ENCODE results near the gene GLUD2.
"Not testable (repeated sequence)": the region's sequence is repeated elsewhere in the genome, so short reads cannot be mapped to it uniquely, and the experiment has no call there.

The GLUD2 gene

DNA sequence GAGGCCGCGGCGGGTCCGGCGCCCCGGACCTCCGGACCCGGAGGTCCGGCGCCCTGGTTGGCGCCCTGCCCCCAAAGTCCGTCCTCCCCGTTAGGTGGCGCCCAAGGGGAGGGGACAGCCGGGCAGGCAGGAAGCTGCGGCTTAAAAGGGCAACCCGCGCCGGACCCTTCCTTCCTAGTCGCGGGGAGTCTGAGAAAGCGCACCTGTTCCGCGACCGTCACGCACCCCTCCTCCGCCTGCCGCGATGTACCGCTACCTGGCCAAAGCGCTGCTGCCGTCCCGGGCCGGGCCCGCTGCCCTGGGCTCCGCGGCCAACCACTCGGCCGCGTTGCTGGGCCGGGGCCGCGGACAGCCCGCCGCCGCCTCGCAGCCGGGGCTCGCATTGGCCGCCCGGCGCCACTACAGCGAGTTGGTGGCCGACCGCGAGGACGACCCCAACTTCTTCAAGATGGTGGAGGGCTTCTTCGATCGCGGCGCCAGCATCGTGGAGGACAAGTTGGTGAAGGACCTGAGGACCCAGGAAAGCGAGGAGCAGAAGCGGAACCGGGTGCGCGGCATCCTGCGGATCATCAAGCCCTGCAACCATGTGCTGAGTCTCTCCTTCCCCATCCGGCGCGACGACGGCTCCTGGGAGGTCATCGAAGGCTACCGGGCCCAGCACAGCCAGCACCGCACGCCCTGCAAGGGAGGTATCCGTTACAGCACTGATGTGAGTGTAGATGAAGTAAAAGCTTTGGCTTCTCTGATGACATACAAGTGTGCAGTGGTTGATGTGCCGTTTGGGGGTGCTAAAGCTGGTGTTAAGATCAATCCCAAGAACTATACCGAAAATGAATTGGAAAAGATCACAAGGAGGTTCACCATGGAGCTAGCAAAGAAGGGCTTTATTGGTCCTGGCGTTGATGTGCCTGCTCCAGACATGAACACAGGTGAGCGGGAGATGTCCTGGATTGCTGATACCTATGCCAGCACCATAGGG lies at the start of gene GLUD2:
Gene GLUD2 (plus strand): TSS at position 170 of the 979 bp plus-strand sequence. CDS start 75 bp downstream, at position 245.
- DNase-seq = not testable (repeated sequence)

DNA sequence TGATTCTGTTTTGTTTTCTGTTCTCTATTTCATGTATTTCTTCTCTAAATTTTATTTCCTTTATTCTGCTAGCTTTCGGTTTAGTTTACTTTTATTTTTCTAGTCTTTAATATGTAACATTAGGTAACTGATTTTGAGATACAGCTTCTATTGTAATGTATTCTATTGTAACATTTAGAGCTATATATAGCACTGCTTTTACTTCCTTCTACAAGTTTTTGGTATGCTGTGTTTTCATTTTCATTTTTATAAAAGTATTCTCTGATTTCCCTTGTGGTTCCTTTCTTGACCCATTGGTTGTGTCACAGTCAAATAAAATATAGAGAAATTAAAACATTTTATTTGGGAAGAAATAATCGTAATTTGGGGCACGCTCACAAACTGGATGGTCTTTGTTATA lies 48.0 kb upstream of the GLUD2 start:
- DNase-seq = no peak

DNA sequence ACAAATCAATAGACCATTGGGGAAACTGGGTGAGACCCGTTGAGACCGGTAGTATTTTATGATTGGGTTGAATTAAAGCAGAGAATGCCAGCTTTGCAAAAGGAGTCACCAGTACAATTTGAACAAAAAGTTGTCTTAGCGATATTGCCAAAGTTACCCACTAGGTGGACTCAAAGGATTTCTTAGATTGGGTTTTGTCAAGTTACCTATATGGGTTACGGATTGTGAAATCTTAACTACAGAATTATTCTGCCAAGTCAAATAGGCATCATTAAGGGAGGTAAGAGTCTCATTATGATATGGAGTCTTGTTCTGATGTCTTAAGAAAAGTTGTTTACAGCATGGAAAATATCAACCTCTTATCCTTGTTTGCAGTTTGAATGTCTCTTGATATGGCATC lies 46.8 kb upstream of the GLUD2 start:
- DNase-seq = no peak

DNA sequence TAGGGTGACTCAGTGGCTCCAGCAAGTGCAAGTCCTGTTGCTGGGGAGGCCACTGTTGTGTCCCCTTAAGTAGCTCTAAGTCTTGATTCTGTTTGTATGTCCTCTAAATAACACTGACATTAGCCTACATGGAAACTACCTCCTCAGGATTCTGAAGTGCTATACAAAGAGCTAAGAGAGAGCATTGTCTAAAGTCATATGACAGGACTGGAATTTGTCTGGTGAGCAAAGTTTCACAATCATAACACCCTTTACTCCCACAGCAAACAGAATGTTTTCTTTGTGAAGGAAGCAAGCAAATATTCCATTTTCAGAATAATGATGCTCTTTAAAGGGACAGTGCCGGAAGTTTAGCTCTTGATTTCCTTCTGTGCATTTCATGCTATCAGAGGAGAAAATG lies 38.5 kb upstream of the GLUD2 start:
- no peak for DNase-seq

DNA sequence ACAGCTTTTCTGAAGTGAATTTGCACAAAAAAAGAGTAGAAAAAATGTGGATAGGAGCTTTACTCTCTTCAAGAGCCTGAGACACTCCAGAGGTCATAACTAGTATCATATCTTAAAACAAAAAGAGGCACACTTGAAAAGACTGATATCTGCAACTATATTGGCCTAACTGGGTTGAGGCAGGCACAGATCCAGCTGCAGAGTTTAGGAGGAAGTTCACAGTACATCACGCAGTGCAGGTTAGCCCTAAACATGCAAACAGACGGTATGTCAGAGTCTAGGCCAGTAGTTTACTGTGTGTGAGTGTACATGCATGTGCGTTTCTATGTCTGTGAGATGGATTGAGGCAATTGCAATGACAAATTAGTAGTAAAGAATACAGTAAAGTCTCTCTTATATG lies 37.6 kb upstream of the GLUD2 start:
- DNase-seq = no peak

DNA sequence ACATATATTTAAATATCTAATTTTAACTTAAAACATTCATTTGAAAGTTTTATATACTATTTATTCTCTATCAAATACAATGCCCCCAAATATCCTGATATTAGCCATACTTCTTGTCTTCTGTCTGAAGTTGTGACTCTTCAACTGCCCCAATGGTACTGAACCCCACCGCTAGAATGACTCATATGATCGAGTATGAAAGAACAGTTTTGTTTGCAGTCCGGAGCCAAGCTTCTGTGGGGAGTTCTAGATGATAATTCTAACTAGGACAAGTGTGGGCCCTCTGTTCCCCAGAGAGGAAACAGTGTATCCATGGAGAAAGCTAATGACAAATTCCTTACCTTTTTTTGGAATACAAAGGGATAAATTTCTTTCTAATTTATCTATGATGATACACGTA lies 37.2 kb upstream of the GLUD2 start:
- no peak for DNase-seq

DNA sequence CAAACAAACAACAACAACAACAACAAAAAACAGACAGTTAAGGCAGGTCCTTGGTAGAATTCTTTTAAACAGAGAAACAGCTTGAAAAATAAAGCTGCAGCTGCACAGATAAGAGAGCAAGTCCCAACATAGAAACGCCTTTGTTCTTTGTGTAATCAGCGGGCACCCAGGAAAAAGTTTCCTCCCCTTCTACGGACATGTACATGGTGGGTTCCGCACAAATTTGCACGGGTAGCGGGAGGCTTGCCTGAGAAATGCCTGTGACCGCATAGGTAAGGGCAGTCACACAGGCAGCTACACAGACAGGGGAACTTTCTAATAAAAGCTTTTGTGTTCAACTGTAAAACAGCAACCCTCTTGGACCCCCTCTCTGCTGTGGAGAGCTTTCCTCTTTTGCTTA lies 36.2 kb upstream of the GLUD2 start:
- no peak for DNase-seq

DNA sequence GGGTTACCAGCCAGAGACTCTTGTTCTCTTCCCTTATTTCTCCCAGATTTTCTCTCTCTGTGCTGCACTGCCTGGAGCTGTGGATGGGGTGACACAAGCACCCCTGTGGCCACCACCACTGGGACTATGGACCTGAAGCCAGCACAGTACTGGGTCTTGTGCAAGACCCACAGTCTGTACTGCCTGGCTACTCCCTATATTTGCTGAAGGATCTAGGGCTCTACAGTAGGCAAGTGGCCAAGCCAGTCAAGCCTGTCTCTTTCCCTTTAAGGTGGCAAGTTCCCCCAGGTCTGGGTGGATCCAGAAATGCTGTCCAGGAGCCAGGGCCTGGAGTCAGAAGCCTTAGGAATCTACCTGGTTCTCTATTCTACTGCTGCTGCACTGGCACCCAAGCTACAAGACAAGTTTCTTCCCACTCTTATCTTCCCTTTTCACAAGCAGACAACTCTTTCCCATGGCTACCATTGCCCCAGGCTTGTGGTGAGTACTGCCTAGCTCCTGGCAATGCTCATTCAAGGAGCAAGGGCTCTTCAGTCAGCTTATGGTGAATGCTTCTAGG lies 33.4 kb upstream of the GLUD2 start:
- no peak for DNase-seq

DNA sequence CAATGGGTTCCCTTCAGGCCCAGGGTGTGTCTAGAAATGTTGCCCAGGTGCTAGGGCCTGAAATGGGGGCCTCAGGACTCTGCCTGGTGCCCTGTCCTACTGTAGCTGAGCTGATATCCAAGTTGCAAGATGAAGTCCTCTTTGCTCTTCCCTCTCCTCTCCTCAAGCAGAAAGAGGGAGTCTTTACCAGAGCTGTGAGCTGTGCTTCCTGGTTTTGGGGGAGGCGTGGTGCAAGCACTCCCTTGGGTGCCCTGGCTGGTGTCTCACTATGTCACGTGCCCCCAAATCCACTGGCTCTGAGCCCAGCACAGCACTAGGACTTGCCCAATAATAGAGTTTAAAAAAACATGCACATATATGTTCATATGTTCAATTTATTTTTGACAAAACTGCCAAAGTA lies 32.6 kb upstream of the GLUD2 start:
- no peak for DNase-seq

DNA sequence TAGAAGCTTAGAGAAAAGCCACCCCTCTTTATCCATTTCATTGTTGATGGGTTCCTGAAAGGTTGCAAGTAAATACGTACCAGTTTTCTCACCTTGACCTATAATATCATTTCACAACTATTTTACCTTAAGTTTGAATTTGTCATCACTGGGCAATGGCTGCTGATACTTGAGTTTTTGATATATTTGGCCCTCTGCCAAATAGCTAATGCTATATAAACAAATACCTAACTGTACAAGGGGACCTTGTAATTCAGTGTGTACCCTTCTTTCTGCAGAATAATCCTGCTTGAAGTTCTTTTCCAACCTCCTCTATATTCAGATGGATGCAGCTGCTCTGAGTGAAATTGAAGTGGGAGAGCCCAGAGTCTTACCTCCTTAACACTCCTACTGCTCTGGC lies 19.0 kb upstream of the GLUD2 start:
- no peak for DNase-seq

DNA sequence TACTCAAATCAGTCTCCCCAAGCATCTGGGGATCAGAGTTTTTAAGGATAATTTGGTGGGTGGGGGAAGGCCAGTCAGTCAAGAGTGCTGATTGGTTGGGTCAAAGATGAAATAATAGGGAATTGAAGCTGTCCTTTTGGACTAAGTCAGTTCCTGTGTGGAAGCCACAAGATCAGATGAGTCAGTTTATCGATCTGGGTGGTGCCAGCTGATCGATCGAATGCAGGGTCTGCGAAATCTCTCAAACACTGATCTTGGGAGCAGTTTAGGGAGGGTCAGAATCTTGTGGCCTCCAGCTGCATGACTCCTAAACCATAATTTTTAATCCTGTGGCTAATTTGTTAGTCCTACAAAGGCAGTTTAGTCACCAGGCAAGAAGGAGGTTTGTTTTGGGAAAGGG lies 17.3 kb upstream of the GLUD2 start:
- DNase-seq = no peak

DNA sequence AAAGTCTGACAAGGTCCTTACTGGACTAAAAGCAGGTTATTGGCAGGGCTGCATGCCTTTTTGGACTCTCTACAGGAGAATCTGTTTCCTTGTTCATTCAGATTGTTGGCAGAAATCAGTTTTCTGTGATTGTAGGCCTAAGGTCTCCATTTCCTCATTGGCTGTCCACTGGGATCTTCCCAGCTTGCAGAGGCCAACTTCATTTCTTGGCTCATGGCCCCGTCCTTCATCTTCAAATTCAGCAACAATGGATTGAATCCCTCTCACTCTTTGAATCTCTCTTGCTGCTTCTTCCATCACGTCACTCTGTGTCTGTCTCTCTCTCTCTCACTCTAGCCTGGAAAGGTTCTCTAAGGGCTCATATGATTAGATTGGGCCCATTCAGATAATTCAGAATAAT lies 14.9 kb upstream of the GLUD2 start:
- DNase-seq = no peak

DNA sequence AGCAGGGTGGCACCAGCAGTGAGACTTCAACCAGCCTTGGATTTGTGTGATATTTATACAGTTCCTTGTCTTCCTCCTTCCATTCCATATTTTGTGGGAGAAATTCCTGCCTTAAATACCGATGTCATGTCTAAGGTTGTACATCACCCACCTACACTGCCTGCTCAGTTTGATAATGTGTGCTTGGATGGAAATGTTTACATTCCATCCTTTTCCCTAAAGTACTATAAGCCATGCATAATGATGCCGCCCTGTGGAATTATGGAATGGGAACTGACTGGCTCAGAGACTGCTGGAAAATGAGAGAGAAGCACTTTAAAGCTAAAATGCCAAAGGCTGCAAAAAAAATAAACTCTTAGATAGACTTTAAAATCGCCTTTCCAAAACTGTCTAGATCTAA lies 11.3 kb upstream of the GLUD2 start:
- DNase-seq = no peak

DNA sequence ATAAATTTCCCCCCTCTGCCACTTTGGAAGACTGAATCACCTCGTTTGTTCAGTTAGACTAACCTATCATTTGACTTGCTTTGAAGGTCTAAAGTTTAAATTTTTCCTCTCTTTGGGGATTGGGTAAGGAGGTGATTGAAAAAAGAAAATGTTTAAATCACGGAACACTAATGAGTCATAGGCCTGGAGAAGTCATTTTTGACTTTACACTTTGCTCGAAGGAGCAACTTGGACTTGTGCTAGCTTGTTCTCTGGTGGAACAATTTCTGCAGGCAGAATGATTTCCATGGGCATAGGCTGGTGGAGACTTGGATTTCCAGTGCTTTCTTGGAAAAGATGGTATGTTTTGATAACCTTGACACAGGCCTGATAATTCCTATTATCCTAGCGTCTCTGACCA lies 10.5 kb upstream of the GLUD2 start:
- DNase-seq = no peak

DNA sequence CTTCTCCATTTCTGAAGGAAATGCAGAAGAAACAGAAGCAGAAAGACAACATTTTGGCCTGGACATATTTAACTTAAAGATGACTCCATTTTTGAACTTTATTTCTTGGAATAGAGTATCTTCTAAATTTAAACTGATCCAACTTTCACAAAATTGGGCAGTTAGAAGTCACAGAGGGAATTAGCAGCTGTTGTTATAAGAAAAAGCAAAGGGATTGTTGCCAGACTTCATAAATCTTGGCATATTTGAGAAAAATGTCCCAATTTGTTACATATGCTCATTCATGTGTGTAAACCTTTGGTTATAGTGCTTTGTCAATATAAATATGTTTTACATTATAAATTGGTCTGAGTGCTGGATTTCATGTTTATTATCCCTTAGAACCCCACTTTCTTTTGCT lies 3.4 kb downstream of the GLUD2 start:
- no peak for DNase-seq

DNA sequence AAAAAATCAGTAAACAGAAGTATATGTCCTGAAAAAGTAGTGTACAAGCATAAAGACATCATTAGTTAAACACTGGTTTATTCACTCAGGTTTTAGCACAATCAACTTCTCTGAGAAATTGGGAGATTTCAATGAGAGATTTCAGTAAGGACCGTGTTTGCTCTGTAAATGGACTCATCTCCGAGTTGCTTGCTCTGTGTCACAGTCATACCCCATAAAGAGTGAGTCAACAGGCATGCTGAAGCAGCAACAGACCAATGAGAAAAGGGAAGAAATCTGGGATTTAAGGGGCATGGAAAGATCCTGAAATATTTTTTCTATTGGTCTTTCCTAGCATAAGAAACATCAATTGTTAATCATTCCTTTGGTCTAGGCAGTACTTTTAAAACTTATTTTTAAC lies 4.7 kb downstream of the GLUD2 start:
- DNase-seq = no peak

DNA sequence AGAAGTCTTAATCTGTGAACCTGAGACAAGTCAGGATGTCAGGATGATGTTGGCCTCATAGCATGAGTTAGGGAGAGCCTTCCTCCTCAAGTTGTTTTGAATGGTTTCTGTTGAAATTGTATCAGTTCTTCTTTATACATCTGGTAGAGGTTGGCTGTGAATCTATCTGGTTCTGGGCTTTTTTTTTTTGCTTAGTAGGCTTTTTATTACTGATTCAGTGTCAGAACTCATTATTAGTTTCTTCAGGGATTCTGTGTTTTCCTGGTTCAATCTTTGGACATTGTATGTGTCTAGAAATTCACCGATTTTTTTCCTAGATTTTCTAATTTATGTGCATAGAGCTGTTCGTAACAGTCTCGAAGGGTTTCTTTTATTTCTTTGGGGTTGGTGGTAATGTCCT lies 14.9 kb downstream of the GLUD2 start:
- no peak for DNase-seq

DNA sequence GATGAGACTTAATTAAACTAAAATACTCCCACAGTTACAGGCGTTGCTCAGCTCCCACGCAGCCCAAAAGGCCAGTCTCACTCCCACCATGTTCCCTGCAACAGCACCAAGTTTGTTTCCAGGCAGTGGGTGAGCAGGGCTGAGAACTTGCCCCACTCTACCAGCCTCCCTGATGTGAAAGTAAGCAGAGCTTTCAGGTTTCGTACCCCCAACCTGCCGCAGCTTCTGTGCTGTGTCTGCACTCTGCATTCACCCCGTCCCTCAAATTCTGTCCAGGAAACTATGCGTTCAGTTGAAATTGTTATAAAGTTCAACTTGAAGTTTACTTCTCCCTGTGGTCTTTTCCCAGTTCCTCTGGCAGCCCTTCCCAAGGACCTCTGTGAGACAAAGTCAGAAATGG lies 17.2 kb downstream of the GLUD2 start:
- no peak for DNase-seq

DNA sequence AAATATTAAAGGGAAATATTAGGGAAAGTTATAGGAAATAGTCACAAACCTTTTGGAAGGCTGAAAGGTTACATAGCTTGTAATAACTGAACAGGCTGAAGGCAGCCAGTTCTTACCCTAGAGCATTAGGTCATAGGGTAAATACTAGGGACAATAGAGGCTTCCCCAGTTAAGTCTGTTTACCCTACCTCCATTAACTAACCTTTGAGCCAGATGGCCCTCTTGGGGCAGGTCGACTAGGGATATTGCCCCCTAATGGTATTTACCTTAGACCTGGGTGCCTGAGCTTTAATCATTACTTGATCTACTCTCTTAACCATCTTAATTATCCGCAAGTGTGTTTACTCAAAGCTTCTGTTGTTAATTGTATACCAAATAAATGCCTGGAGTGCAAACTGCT lies 36.8 kb downstream of the GLUD2 start:
- not testable (repeated sequence) for DNase-seq

DNA sequence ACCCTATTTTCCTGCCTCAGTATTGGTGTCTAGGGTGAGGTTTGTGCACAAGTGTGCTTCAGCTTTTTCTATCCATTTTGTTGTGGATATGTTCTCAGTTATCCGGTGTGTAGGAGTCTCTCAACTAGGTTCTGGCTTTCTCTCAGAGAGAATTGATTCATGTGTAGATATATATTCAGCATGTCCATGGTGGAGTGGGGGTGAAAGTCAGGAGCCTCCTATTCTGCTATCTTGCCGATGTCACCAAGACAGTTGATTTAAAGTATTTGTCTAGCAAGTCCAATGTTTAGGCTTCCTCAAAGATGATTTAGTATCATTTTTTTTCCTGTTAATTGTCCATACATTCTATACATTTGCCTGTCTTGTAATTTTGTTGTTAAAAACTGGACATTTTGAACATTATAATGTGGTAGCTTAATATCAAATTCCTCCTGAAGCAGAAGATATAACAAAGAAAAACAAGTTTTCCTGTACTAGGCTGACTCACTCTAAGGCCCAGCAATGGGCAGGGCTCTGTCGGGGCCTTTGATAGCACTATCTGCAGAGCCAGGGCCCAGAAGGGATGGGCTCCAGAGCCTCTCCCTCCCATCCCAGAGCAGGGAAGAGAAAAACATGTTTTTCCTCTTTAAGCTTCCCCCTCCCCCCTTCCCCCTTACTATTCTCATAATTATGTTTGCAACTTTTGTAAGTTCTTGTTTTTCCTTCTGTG lies 37.6 kb downstream of the GLUD2 start:
- DNase-seq = no peak

DNA sequence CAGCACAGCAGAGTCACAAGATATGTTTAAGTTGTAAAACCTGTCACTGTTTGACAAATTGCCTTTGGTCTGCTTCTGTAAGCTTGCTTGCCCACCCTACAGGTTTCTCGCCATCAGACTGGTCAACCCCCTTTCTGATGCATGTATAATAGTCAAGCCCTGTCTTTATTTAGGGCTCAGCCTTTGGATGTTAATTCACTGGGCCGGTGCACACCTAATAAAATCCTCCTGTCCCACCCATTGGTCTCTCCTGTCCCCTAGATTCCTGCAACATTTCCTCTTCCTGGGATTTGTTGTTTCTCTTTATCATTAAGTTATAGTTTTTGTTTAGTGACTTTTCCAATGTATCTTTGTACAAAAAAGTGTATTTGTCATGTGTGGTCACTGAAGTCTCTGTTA lies 38.2 kb downstream of the GLUD2 start:
- DNase-seq = no peak

DNA sequence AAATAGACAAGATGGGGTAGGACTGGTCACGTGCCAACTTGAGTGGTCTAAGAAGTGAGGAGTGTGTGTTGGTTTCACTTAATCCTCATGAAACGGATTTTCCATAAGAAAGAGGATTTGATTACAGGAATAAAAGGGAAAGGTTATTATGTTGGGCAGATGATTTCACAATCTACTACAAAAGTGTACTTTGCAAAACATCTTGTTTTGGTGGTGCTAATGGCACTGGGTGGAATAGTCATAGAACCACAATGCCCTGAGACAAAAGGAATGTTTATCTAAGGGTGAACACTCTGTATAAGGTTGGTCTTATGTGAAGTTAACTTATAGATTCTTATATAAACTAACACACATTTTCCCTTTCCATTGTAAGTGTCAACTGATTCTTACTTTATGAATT lies 45.6 kb downstream of the GLUD2 start:
- DNase-seq = no peak

Data from activated CD4-positive, alpha-beta T cell treated with anti-CD3 and anti-CD28 coated beads, Interleukin-2, amount 50 U/mL, for 4 hours (primary cell).